Stimulated activated naive CD4-positive, alpha-beta T cell treated with Interleukin-2 at 50 U/mL for 16 hours (primary cell): Measurements from ENCODE around the gene ECT2.
"Not testable (repeated sequence)": the region's sequence is repeated elsewhere in the genome, so short reads cannot be mapped to it uniquely, and the experiment has no call there.

Experiments
- DNase-seq: peaks from one replicate; lab custom pipeline; 2025; lab: John Stamatoyannopoulos, UW

Gene ECT2

DNA sequence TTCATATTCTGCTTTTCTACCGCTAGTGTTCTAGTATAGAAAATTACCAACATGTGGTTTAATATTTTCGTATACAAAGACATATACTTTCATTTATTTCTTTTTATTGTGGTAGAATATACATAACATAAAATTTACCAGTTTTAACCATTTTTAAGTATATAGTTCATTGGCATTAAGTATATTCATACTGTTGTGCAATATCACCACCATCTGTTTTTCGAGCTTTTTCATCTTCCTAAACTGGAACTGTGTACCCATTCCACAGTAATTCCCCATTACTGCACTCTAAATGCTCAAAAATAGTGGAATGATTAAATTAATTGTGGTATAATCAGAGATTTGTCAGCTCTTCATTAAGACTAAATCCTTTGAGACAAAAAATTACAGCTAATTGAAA, 62.9 kb downstream of the ECT2 start:
- no peak for DNase-seq

DNA sequence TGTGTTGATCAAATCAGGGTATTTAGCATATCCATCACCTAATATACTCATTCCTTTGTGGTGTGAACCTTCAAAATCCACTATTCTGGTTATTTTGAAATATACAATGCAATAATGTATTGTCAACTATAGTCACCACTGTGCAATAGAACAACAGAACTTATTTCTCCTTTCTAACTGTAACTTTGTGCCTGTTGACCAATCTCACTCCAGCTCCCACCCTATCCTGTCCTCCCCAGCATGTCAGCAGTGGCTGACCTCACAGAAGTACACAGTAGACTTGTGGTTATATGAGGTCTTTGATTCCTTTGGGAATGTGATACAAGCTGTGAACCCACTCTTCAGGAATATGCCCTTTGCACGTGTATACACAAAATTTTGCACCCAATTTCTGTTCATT, 64.2 kb downstream of the ECT2 start:
- DNase-seq: no peak

DNA sequence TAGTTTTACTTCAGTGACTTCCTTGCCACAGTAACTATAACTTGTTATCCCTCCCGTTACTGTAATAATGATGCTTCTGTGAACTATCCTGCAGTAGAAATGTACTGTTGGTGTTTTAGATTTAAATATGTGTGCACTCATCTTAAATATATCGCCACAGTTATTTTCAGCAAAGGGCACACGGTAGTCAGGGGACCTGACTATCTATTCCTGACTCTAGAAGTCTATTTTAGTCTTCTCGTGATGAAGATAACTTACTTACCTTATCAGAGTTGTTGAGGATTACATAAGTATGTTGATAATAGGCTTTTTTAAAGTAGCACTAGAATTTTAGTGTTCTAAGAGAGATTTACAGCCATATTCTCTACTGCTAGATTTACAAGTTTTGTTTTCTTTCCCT, 65.3 kb downstream of the ECT2 start:
- no peak for DNase-seq

DNA sequence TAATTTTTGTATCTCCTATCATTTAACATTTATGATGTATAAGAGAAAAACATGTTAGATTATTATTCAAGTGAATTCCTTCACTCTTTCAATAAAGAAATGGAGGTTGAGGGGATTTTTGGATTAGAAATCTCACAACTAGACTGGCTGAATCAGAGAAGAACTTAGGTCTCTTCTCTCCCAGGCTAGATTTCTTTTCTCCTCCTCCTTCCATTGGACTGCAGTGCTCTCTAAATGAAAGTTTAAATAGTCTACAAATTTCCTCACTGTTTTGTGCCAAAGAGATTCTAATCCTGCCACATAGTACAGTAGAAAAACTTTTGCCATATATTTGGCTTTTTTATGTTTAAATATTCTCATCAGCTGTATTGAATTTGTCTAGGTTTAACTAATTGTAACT, 65.8 kb downstream of the ECT2 start:
- DNase-seq: no peak

DNA sequence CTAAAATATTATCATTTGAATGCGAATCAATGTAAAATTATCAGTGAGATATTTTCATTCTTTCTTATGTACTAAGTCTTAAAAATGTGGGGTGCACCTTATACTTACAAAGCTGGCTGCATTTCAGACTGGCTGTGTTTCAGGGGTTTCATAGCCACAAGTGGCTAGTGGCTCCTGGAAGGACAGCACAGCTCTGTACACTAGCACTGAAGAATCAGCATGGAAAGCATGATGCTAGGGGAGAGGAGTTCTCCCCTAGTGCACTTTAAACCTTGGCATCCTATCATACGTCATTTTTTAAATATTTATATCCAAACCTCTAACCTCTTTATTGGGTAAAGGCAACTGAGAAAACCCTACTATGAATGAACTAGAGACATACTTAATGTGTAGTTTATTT, 66.4 kb downstream of the ECT2 start:
- no peak for DNase-seq

DNA sequence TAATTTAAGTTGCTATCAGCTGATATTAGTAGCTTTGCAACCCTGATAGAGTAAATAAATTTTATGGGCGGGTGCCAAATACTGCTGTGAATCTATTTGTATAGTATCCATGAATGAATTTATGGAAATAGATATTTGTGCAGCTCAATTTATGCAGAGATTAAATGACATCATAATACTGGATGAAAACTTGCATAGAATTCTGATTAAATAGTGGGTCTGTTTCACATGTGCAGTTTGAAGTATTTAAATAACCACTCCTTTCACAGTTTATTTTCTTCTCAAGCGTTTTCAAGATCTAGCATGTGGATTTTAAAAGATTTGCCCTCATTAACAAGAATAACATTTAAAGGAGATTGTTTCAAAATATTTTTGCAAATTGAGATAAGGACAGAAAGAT, 70.0 kb downstream of the ECT2 start:
- no peak for DNase-seq

DNA sequence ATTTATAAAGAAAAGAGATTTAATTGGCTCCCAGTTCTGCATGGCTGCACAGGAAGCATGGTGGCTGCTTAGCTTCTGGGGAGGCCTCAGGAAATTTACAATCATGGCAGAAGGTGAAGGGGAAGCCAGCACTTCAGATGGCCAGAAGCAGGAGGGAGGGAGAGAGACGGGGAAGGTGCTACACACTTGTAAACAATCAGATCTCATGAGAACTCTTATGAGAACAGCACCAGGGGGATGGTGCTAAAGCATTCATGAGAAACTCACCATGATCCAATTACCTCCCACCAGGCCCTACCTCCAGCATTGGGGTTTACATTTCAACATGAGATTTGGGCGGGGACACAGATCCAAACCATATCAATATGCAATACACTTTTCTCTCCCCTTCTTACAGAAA, 73.7 kb downstream of the ECT2 start:
- DNase-seq: no peak

DNA sequence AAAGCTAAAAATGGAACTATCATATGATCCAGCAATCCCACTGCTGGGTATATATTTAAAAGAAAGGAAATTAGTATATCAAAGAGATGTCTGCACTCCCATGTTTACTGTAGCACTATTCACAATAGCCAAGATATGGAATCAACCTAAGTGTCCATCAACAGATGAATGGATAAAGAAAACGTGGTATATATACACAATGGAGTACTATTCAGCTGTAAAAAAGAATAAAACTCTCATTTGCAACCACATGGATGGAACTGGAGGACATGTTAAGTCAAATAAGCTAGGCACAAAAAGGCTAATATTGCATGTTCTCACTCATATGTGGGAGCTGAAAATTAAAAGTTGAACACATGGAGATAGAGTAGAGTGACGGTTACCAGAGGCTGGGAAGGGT, 76.7 kb downstream of the ECT2 start:
- DNase-seq: not testable (repeated sequence)

DNA sequence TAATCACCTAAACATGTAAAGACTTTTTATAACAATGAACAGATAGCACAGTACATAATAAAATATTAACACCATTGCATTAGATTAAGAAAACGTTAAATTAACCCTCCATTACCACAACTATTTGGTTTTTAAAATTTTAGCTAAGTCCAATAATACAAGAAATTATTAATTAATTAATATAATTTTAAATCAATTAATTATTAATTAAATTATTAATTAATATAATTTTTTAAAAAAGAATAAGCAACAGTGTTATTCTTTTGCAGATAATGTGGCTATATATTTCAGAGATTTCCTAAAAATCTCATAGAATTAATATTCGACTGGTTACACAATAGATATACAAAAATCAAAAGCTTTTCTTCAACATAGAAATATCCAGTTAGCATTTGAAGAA, 82.5 kb downstream of the ECT2 start:
- DNase-seq: no peak

DNA sequence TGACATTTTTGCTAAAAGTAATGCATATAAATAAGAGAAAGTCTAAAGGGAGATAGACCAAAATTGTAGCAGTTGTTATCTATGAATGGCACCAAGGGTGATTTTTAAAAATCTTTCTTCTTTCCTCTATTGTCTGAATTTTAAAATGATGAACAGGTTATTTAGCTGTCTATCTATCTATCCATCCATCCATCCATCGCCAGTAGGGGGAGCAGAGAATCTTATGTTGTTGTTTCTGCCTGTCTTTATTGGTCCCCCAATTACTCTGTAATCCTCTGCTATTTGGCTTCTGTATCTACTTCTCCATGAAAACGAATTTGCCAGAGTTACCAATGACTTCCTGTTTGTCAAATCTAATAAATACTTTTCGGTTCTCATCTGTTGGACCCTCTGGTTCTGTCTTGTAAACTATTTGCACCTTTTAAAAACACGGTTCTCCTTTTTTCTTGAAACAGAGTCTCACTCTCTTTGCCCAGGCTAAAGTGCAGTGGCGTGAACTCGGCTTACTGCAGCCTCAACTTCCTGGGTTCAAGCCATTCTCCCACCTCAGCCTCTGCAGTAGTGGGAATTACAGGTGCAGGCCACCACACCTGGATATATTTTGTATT, 86.0 kb downstream of the ECT2 start:
- no peak for DNase-seq

DNA sequence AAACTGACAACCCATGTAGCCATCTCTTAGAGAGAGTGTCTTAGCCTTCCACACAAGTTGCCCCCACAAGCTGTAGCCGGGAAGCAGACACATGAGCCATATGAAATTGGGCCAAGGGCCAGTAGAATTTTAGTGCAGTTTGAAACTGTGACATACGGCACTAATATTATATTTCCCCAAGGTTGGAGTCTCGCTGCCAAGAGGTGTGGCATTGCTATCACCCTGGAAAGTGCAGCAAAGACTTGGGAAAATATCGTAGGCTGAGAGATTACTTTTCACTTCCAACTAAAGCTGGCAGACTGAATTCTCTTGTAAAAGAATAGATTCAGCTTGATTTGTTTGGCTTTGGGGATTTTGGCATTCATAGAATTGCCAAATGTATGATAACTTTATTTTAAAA, 89.2 kb downstream of the ECT2 start:
- DNase-seq: no peak

DNA sequence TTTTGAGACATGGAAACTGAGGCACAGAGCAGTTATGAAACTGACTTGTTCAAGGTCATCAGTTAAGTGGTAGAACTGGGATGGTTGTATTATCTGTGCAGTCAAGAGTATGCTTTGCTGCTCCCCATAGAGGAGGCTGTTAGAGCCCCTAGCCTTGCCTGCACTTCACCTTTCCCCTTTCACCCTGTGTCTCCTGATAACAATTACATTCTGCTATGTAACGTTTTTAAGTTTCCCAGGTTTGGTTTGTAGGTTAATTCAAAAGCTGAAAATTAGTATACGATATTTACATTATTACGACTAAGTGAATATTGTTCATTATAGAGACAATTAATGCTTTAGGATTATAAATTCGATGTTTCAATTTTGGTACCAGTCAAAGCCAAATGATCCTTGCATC, 89.9 kb downstream of the ECT2 start:
- DNase-seq: no peak

DNA sequence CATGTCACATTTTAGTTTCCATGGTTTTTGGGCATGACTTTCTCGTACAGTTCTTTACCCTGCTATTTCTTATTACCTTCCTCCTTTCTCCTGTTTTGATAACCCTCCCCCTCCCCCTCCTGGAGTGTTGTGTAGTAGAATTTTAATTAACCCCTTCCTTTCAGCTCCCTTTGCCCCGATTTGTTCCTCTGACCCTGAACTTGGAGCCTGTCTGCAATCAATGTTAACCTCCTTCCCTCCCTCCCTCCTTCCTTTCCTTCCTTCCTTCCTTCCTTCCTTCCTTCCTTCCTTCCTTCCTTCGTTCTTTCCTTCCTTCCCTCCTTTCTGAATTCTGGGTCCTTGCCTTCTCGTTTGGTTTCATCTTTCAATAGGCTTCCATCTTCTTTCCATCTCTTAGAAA, 90.4 kb downstream of the ECT2 start:
- no peak for DNase-seq

DNA sequence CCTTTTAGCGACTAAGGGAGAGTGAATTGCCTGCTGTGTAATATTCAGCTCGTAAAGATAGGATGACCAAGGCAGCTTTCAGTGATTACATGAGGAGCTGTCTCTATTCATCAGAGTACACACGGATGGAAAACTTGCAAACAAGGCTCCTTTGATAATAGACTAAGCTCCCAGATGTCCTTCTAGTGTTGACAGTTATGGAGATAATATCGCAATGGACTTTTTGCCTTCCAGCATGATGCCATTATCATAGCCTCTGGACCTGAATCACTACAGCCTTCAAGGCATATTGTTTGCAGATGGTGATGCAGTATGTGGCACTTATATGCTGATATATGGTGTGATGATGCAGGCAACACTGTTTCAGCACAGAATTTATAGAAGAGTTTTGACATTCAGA, 93.9 kb downstream of the ECT2 start:
- DNase-seq: no peak

DNA sequence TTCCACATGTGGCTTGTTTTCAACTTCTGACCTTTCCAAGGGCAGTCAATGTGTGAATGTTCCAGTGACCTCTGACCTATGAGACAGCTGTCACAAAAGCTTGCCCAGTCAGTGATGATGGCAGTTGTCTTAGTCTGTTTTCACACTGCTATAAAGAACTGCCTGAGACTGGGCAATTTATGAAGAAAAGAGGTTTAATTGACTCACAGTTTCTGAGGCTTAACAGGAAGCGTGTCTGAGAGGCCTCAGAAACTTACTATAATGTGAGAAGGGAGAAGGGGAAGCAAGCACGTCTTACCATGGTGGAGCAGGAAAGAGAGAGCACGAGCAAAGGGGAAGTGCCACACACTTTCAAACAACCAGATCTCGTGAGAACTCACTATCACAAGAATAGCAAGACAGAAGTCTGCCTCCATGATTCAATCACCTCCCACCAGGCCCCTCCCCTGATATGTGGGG, 95.6 kb downstream of the ECT2 start:
- DNase-seq: no peak

DNA sequence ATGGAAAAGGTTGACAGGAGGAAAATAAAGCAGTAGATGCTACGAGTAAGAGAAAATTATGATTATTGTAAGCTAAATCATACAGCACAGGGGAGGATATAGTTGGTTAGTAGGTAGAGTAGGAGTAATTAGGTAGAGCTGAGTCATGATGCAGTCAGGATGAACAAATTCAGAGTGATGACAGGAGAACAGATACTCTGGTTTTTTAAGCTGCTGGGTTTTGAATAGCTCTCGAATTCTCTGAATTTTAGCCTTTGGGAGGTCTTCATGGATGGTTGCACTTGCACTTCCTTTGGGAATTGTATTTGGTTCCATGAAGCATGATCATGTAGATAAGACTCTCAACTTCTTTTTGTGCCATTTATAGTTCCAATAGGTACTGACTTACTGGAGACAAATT, 96.2 kb downstream of the ECT2 start:
- no peak for DNase-seq

DNA sequence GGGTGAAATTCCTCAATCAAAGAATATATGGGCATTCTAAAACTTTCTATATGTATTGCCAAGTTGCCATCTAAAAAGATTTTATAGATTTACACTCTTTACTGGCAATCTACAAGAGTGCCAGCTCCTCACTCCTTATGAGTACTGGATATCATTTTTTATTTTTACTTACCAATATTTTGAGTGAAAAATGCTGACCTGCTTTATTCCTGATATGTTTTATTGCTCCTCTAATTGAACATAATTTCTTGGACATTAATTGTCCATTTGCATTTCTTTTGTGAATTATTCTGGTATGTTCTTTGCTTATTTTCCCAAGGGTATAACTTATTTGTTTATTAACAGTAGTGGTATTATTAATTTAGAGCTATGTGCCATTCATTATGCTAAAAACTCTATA, 96.8 kb downstream of the ECT2 start:
- DNase-seq: no peak

DNA sequence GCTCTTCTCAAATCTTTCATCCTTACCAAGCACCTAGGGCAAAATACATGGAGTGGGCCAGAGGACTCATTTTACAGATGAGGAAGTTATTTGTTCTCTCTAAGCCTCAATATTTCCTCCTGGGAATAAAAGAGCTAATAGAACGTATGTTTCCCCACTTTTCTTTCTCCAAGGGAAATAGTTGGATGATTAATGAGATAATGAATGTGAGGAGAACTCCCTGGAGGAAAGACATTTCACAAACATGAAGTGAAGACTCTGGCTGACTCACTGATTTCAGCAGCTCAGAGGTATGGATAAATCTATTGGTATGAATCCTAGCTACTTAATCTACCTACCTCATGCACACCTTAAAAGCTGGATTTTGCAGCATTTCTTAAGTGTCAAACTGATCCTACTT, 98.4 kb downstream of the ECT2 start:
- no peak for DNase-seq

DNA sequence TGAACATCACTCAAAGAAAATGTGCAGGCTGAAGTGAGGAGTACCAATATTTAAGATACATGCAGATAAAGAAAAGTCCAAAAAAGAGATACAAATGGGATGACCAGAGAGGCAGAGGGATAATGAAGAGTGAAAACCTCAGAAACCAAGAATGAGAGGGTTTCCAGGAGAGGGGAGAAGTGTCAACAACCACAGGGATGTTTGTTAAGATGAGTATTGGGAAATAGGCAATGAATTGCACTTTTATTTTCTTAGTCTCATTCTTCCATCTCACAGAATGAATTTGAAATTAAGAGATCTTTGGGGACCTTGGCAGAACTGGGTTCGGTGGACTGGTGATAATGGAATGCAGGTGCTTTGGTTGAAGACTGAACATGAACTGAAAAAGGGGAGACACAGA, 102.5 kb downstream of the ECT2 start:
- no peak for DNase-seq

DNA sequence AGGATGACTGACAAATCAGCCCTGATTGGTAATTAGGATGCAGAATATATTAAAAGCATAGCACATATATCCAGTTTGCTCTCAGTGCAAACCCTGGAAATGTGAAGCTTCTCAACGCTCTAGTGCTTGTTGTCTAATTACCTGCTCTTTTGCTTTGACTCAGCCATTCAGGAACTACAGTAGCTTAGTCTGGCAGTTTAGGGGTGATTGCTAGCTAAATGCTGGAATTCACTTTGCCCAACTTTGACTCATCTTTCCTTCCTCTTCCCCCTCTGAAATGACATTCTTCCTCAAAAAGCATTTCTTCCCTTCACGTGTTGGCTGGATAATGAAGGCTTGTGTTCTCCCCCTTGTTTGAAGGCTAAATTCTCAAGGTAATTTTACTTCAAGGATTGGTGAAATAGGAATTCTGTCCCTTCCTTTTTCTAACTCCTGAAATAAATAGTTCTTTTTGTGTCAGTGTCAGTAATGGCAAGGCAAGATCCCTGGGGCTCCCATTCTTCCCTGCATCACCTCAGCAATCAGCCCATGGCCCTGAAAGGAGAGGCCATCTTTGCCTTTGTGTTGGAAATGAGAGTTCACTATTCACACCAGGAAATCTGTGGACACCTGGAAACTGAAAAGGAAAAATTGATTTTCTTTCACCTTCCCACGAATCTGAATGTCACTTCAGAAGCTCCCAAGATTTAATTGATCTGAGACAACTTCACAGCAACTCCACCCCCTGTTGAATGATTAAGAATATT, 103.6 kb downstream of the ECT2 start:
- no peak for DNase-seq

DNA sequence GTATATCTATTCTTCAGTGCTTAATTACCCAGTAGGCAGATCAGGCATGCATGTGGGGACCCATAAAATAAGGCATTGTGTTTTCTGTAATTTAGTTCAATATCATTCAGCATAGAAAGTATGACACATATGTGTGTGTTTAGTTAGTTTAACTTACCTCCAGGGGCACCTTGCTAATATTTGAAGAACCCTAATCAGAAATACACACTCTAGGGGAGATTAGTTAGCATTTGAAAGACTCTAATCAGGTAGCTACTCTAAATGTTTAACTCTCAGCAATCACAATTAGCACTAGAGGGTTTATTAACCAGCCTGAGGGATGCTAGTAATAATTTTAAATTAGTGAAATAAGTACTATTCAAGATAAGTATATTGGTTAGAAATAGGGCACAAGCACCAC, 104.5 kb downstream of the ECT2 start:
- DNase-seq: no peak

DNA sequence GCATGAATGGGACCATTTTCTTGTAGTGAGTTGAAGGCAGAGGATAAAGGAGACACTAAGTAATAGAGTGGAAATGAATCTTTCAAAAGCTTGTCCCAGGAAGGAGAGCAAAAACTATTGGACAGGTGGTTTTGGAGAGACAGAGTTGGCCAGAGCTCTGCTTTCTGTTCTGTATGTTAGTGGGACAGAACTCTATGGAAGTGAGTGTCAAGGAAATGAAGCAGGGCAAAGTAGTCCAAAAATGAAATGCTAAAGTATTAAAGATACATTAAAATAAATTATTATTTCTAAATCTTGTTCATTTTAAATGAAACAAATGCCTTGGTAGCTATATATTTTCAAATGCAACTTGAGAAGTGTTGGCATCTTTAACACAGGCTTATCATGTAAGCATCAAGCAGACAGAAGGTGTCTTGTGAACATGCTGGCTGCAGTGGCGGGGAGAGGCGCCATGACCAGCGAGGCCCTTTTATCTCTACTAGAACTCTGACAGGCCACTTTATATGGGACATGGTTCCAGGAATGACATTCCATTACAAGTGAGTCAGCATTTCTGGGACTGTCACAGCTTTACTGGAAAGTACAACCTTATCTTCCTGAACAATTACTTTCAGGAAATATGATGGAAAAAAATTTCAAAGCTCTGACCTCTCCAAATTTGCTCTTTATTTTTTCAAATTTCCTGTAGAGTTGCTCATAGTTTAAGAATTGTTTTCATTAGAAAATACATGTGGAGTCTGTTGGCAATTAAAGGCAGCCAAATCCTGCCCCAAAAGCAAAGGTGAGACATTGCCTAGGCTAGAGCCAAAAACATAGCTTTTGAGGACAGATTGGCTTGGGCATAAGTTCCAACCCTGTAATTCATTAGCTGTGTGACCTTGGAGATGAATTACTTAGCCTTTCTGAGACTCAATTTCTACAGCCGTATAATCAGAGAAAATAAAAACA, 106.5 kb downstream of the ECT2 start:
- no peak for DNase-seq

DNA sequence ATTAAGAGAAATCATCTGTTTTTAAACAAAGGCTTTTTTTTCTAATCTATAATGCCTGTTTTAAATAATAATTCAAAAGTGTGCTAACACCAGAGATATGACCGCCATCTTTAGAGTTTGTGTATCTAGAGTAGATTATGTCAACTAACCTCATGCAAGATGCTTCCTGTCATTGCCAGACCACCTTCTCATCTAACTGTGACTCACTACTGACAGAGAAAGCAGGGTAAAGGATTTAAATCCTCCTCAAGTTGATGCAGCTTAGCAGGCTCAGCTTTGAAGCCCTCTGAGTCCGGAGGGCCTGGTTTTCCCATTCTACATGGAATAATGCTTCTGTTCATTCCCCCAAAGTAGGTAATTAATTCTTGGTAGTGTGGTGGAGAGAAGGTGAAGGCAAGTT, 108.5 kb downstream of the ECT2 start:
- DNase-seq: no peak
